ENCODE results near the gene OPCML.

The OPCML gene

GRCh38 chr11:132763503-132763902 lies 768.8 kb downstream of the OPCML start:
- DNase-seq (ENCODE audit: low spot score): no peak
- TF ChIP-seq CTCF (IDR thresholded peaks at IDR 0.05; ENCODE audit: extremely low read depth, missing control alignments): no peak

- no peak for TF ChIP-seq CTCF (IDR thresholded peaks at IDR 0.05; ENCODE audit: extremely low read depth, missing control alignments)
- DNase-seq (ENCODE audit: low spot score): no peak
Measured at GRCh38 chr11:132755934-132756333, 776.4 kb downstream of the OPCML start.

GRCh38 chr11:132751516-132752250 lies 780.6 kb downstream of the OPCML start:
- no peak for TF ChIP-seq CTCF (IDR thresholded peaks at IDR 0.05; ENCODE audit: extremely low read depth, missing control alignments)
- no peak for DNase-seq (ENCODE audit: low spot score)

DNA sequence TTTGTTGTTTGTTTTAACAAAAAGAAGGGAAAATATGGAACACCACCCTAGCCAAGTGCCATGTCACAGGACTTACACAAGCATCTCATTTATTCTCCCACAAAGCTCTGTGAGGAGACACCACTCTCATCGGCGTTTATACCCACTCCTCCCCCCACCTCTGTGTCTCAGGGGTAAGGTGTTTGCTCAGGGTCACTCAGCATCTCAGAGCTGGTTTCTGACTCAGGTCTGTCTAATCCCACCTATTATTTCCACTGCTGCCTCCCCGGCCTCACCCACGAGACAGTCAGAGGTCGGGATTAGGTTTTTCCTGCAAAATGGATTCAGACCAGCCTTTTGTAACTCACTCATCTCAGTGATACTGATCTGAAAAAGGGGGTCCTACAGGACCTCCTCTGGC lies 786.0 kb downstream of the OPCML start:
- no peak for DNase-seq (ENCODE audit: low spot score)
- TF ChIP-seq CTCF (IDR thresholded peaks at IDR 0.05; ENCODE audit: extremely low read depth, missing control alignments): no peak

DNA sequence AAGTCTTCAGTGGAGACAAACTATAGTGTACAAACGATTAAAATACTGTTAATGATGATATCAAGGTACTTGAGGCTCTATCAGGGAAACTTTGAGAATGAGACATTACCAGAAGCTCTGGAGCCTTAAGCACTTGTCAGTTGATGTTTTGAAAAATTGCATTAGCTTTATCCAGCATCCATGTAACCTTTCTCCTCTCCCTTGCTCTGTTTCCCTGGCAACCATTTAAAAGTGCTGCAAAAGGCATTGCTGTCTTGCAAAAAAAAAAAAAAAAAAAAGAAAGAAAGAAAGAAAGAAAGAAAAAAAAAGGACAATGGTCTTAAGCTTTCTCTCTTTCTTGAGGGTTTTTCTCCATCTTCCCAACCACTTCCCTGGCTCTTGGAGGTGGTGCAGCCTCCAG lies 787.0 kb downstream of the OPCML start:
- TF ChIP-seq CTCF (IDR thresholded peaks at IDR 0.05; ENCODE audit: extremely low read depth, missing control alignments): no peak
- no peak for DNase-seq (ENCODE audit: low spot score)

DNA sequence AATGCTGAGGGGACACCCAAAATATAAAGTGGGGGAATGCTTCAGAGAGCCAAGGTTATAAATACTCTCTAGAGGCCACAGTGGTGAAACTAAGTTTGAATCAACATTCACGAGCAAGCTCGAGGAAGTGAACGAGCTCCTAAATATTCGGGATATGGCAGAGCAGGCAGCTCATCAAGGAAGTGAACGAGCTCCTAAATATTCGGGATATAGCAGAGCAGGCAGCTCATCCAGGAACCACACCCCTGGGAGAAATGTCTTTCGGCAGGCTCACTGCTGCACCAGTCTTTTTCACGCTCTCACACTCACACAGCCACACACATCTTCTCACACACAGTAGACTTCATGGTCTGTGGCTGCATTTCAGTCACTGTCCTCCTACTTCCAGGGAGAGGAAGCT lies 787.5 kb downstream of the OPCML start:
- no peak for DNase-seq (ENCODE audit: low spot score)
- TF ChIP-seq CTCF (IDR thresholded peaks at IDR 0.05; ENCODE audit: extremely low read depth, missing control alignments): no peak

GRCh38 chr11:132743601-132744000 lies 788.7 kb downstream of the OPCML start:
- no peak for TF ChIP-seq CTCF (IDR thresholded peaks at IDR 0.05; ENCODE audit: extremely low read depth, missing control alignments)
- no peak for DNase-seq (ENCODE audit: low spot score)
